Sigmoid colon (tissue), 7 donors: ENCODE measurements around the gene CASR. TPM values are rescaled to one million over a fixed set of nuclear protein-coding genes. Genes with fewer than 3 reads are reported as not detected.

Experiments used
- DNase-seq: peaks from one replicate; pipeline ENCODE4 v3.0.0-alpha.2; 2019
- H3K27ac ChIP-seq, 4 donors: fragments of 200-600 bp; sonication (generic); one replicate each; pipeline ENCODE4 v1.5.1; 2016 to 2019; ENCODE audit warnings: mild to moderate bottlenecking in 1 of 4
- H3K27me3 ChIP-seq, 3 donors: fragments of 200-600 bp; sonication (generic); one replicate each; pipeline ENCODE4 v1.5.1; 2019; ENCODE audit warnings: mild to moderate bottlenecking in 1 of 3
- H3K36me3 ChIP-seq, 4 donors: fragments of 200-600 bp; sonication (generic); one replicate each; pipeline ENCODE4 v1.5.1; 2016 to 2019
- H3K4me1 ChIP-seq, 4 donors: fragments of 200-600 bp; sonication (generic); one replicate each; pipeline ENCODE4 v1.5.1; 2017 to 2019
- H3K4me3 ChIP-seq, 4 donors: fragments of 200-600 bp; sonication (generic); one replicate each; pipeline ENCODE4 v1.5.1; 2017 to 2019; ENCODE audit warnings: mild to moderate bottlenecking in 2 of 4, moderate library complexity in 1 of 4
- H3K9me3 ChIP-seq, 4 donors: fragments of 200-600 bp in 3 of 4; sonication (generic) in 3 of 4; one replicate each; pipeline versions ENCODE4 v1.5.1 to v1.6.1; 2013 to 2019
- CTCF ChIP-seq, 4 experiments: fragments of 450-650 bp in 3 of 4; fragments of 200-600 bp in 1 of 4; IDR thresholded peaks; one replicate each; pipeline ENCODE4 v1.5.1; 2016 to 2019; ENCODE audit warnings: antibody characterized with exemption in 4 of 4, mild to moderate bottlenecking in 3 of 4, moderate library complexity in 2 of 4
- EP300 ChIP-seq, 4 donors: sonication (generic); formaldehyde crosslinking; IDR thresholded peaks; one replicate each; pipeline ENCODE4 v1.6.1; 2017; ENCODE audit warnings: antibody characterized with exemption in 4 of 4
- POLR2A ChIP-seq, 2 donors: fragments of 450-650 bp; IDR thresholded peaks; one replicate each; pipeline ENCODE4 v1.6.1; 2016; ENCODE audit warnings: antibody characterized with exemption in 2 of 2, mild to moderate bottlenecking in 2 of 2, moderate library complexity in 2 of 2
- POLR2AphosphoS5 ChIP-seq, 4 donors: sonication (generic); formaldehyde crosslinking; IDR thresholded peaks; one replicate each; pipeline ENCODE4 v1.6.1; 2017; ENCODE audit warnings: antibody characterized with exemption in 4 of 4
- WGBS, 2 donors: extraction: QIAGEN DNeasy Blood & Tissue Kit; methylation state at CpG; one replicate each; pipeline ENCODE4 v1.1.7; 2013; 5-methylcytosine and 5-hydroxymethylcytosine counted together
- intact Hi-C: fragments of 100-400 bp; cut with DNase I; formaldehyde crosslinking; loops from one replicate; pipeline ENCODE4 v1.15.1; 2023
- polyA plus RNA-seq, 3 donors: library from polyadenylated mRNA; stranded (reverse); fragments of 200-250 nt; gene quantifications; one replicate each; pipeline ENCODE4 v1.2.3, GENCODE V29; 2013
- total RNA-seq, 4 donors: library from RNA; depleted of rRNA; stranded (reverse); fragments of >200 nt; gene quantifications; one replicate each; pipeline ENCODE4 v1.1.0, GENCODE V29; 2016
- donor health status: healthy with polysubstance abuse.
- donor health status: Bipolar disorder and iron deficiency.
- donor health status: healthy.

Gene CASR
- total and polyA plus RNA-seq, 7 donors: under 0.01 to 0.14 (median under 0.01) TPM; not detected in 2

GRCh38 chr3:122219242-122219872, 35.9 kb downstream of the CASR start:
- intact Hi-C loops: no loop called here

GRCh38 chr3:122227036-122227781, 43.7 kb downstream of the CASR start:
- TF ChIP-seq CTCF (IDR thresholded peaks at IDR 0.05) (no peak), EP300 (IDR thresholded peaks at IDR 0.05) (no peak), POLR2A (IDR thresholded peaks at IDR 0.05) (no peak), POLR2AphosphoS5 (IDR thresholded peaks at IDR 0.05) (no peak)
- Histone ChIP-seq H3K4me3 (no peak overlapping the region), H3K27ac (no peak overlapping the region), H3K4me1 (no peaks in the 10 kb centered on the region), H3K27me3 (no peaks in the 10 kb centered on the region), H3K36me3 (no peaks in the 10 kb centered on the region), H3K9me3 (no peaks in the 10 kb centered on the region)
- DNase-seq: no peak
- 93 to 94% methylated on average over 23 of the region's 23 CpGs for WGBS, 2 donors
- intact Hi-C loops: no loop called here

More at GRCh38 chr3:122219242-122219872, 35.9 kb downstream of the CASR start:
- Histone ChIP-seq H3K36me3 (no peaks in the 10 kb centered on the region), H3K27ac (no peak overlapping the region), H3K4me1 (no peaks in the 10 kb centered on the region), H3K4me3 (no peak overlapping the region), H3K9me3 (no peaks in the 10 kb centered on the region), H3K27me3 (no peaks in the 10 kb centered on the region)
- no peak for TF ChIP-seq POLR2A (IDR thresholded peaks at IDR 0.05)
- TF ChIP-seq POLR2AphosphoS5 (IDR thresholded peaks at IDR 0.05): no peak
- TF ChIP-seq CTCF (IDR thresholded peaks at IDR 0.05): no peak
- no peak for TF ChIP-seq EP300 (IDR thresholded peaks at IDR 0.05)
- 74 to 82% methylated on average over 1 of the region's 1 CpG for WGBS, 2 donors
- no peak for DNase-seq

- 88 to 90% methylated on average over 23 of the region's 23 CpGs for WGBS, 2 donors
Observed at GRCh38 chr3:122230174-122230573, 46.7 kb downstream of the CASR start.

GRCh38 chr3:122231465-122232157, 48.1 kb downstream of the CASR start:
- no peaks in the 10 kb centered on the region for H3K27me3 ChIP-seq
- intact Hi-C loops: no loop called here
- TF ChIP-seq POLR2AphosphoS5 (IDR thresholded peaks at IDR 0.05) (no peak), POLR2A (IDR thresholded peaks at IDR 0.05) (no peak), CTCF (IDR thresholded peaks at IDR 0.05) (no peak), EP300 (IDR thresholded peaks at IDR 0.05) (no peak)
- WGBS, 2 donors: 59 to 62% methylated on average over 9 of the region's 9 CpGs
- DNase-seq: no peak
- H3K9me3 ChIP-seq: no peaks in the 10 kb centered on the region
- H3K27ac ChIP-seq: no peak overlapping the region
- H3K36me3 ChIP-seq: no peaks in the 10 kb centered on the region
- no peak overlapping the region for H3K4me3 ChIP-seq
- no peaks in the 10 kb centered on the region for H3K4me1 ChIP-seq

More at GRCh38 chr3:122230174-122230573, 46.7 kb downstream of the CASR start:
- Histone ChIP-seq H3K4me3 (no peak overlapping the region), H3K27me3 (no peaks in the 10 kb centered on the region), H3K9me3 (no peaks in the 10 kb centered on the region), H3K27ac (no peak overlapping the region), H3K36me3 (no peaks in the 10 kb centered on the region), H3K4me1 (no peaks in the 10 kb centered on the region)
- no peak for DNase-seq
- TF ChIP-seq POLR2A (IDR thresholded peaks at IDR 0.05): no peak
- TF ChIP-seq EP300 (IDR thresholded peaks at IDR 0.05): no peak
- TF ChIP-seq POLR2AphosphoS5 (IDR thresholded peaks at IDR 0.05): no peak
- TF ChIP-seq CTCF (IDR thresholded peaks at IDR 0.05): no peak
- intact Hi-C loops: no loop called here
